KBM-7 (cell line): ENCODE data around the gene ZNF385B.

ENCODE experiments used
- DNase-seq: peaks from one replicate; pipeline ENCODE4 v3.0.0-alpha.2; 2015
- in situ Hi-C: fragments of 300-500 bp; cut with MboI; formaldehyde crosslinking; loops from 2 replicates; pipeline ENCODE4 v1.14.3; 2020; ENCODE audit warnings: low sequenced_read_pairs, low pct_unique_long_range_greater_than_20kb, mixed read lengths

The ZNF385B gene

GRCh38 chr2:179613299-179613651, 248.1 kb downstream of the ZNF385B start:
- DNase-seq, result no peak
- in situ Hi-C loops, result no loop called here

GRCh38 chr2:179612591-179613298, 248.7 kb downstream of the ZNF385B start:
- in situ Hi-C loops, result no loop called here
- DNase-seq, result no peak

GRCh38 chr2:179612108-179612507, 249.3 kb downstream of the ZNF385B start:
- in situ Hi-C loops, result no loop called here
- no peak for DNase-seq

- DNase-seq, result no peak
- in situ Hi-C loops, result no loop called here
Measured at GRCh38 chr2:179606141-179606540, 255.3 kb downstream of the ZNF385B start.

- no peak for DNase-seq
- in situ Hi-C loops, result no loop called here
Measured at GRCh38 chr2:179605341-179605740, 256.1 kb downstream of the ZNF385B start.

- in situ Hi-C loops, result no loop called here
- no peak for DNase-seq
Measured at GRCh38 chr2:179604598-179604997, 256.8 kb downstream of the ZNF385B start.

GRCh38 chr2:179602452-179602851, 259.0 kb downstream of the ZNF385B start:
- DNase-seq, result no peak
- in situ Hi-C loops, result no loop called here

GRCh38 chr2:179596018-179596417, 265.4 kb downstream of the ZNF385B start:
- in situ Hi-C loops, result no loop called here
- no peak for DNase-seq

GRCh38 chr2:179595284-179595683, 266.1 kb downstream of the ZNF385B start:
- in situ Hi-C loops, result no loop called here
- DNase-seq, result no peak

GRCh38 chr2:179594268-179595112, 266.9 kb downstream of the ZNF385B start:
- no peak for DNase-seq
- in situ Hi-C loops, result no loop called here

GRCh38 chr2:179593323-179593722, 268.1 kb downstream of the ZNF385B start:
- in situ Hi-C loops, result no loop called here
- no peak for DNase-seq

GRCh38 chr2:179592167-179592936, 269.1 kb downstream of the ZNF385B start:
- no peak for DNase-seq

GRCh38 chr2:179591690-179592089, 269.7 kb downstream of the ZNF385B start:
- DNase-seq, result no peak
- in situ Hi-C loops, result no loop called here

More at GRCh38 chr2:179592167-179592936, 269.1 kb downstream of the ZNF385B start:
- in situ Hi-C loops, result no loop called here

- in situ Hi-C loops, result no loop called here
- DNase-seq, result no peak
Measured at GRCh38 chr2:179588486-179589145, 272.8 kb downstream of the ZNF385B start.

GRCh38 chr2:179584760-179585159, 276.7 kb downstream of the ZNF385B start:
- DNase-seq, result no peak
- in situ Hi-C loops, result no loop called here

GRCh38 chr2:179581605-179582004, 279.8 kb downstream of the ZNF385B start:
- in situ Hi-C loops, result no loop called here

GRCh38 chr2:179580378-179581146, 280.9 kb downstream of the ZNF385B start:
- in situ Hi-C loops, result no loop called here
- no peak for DNase-seq

More at GRCh38 chr2:179581605-179582004, 279.8 kb downstream of the ZNF385B start:
- DNase-seq, result no peak

- in situ Hi-C loops, result no loop called here
- DNase-seq, result no peak
Measured at GRCh38 chr2:179579800-179580199, 281.6 kb downstream of the ZNF385B start.
